GM19452 (cell line): Measurements from ENCODE around the gene UBR3.

Experiments used
- ATAC-seq: cut with Tn5 transposase; IDR thresholded peaks from one replicate; pipeline ENCODE4 v1.9.1; 2021; ENCODE audit not compliant: unreplicated experiment

UBR3 gene

DNA sequence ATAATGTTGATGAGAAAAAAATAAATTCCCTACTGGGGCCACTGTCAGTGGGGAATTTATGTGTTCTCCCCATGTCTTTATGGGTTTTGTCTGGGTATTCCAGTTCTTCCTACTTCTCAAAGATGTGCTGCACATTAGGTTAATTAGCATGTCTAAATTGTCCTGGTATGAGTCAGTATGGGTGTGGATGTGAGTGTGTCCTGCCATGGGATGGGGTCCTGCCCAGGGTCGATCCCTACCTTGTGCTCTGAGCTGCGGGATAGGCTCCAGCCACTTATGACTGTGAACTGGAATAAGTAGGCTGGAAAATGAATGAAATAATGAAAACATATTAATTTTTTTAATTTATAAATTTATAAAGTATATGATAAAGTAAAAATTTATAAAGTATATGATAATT lies 167.5 kb downstream of the UBR3 start:
- no peak for ATAC-seq

DNA sequence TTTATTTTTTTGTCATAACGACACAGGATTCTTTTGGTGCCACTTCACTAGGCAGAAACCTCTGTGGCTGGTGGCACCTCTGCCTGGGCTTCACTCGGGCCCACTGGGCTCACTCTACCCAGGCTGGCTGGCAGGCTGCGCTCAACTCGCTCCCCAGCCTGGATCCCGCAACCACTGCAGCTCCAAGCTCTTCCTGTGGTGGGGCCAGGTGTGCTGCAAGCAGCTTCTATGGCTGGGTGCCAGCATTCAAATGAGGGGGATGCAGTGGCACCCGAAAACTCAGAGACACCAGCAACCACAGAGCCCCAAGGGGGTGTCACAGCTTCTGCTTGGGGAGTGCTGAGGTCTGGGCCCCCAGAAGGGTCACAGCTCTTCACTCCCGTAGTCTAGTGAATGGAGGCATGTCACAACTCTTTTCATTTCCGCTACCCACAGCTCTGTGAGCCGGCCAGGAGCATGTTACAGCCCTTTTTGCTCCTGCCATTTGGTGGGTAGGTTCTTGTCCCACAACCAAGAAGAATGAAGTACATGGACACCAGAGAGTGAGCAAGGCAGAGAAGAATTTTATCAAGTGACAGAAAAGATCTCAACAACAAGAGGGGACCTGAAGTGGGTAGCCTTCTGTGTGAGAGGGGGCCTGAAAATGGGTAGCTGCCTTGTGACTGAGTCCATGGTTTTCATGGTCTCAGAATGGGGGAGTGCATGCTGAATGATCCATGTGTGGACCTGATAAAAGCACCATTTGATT lies 170.1 kb downstream of the UBR3 start:
- ATAC-seq: no peak

DNA sequence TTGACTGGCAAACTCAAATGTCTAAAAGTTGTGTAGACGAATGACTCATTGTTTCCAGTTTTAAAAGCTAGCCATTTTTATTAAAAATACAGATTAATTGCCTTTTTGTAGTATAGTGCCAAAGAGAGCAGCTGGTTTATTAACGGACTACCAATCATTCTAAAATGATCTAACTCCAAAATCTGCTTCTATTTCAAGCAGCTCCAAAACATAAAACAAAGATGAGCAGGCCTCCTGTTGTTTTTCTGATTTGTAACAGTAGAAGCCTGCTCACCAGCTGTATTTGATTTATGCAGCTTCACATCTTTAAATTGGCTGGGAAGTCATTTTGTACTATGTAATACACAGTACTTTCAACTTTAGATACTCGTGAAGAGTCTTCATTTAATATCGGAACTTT lies 171.8 kb downstream of the UBR3 start:
- no peak for ATAC-seq

DNA sequence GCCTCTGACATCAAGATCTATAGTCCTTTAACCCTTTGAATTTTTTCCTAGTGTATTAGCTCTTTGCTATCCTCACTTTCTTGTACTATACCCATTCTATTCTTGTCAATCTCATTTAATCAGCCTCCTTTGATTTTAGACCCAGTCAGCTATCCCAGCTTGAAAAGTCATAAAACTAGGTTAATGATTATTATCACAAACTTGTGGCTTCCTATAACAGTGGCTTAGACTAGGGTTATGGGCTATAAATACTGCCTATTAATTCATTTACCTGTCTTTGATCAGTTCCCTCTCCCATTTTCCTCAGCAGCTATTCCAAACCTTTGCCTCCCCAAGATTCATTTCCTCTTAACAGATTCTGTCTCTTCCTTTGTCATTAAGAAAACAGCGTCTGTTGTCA lies 174.8 kb downstream of the UBR3 start:
- ATAC-seq: no peak

DNA sequence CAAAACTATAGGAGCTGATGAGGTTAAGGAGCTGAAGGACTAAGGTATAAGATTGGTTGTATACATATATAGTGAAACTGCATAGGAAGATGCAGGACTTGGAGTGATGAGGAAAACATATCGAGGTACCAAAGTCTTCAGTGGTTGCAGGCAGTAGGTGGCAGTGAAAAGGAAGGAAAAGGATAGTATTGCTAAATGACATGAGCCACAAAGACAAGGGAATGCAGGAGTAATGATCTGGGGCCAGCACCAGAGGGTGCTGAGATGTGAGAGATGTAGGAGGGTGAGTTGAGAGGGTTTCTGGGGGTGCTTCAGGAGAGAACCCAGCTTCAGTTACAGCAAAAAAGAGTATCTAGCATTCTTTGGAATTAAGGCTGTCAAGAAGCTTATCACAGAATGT lies 178.4 kb downstream of the UBR3 start:
- ATAC-seq: no peak

DNA sequence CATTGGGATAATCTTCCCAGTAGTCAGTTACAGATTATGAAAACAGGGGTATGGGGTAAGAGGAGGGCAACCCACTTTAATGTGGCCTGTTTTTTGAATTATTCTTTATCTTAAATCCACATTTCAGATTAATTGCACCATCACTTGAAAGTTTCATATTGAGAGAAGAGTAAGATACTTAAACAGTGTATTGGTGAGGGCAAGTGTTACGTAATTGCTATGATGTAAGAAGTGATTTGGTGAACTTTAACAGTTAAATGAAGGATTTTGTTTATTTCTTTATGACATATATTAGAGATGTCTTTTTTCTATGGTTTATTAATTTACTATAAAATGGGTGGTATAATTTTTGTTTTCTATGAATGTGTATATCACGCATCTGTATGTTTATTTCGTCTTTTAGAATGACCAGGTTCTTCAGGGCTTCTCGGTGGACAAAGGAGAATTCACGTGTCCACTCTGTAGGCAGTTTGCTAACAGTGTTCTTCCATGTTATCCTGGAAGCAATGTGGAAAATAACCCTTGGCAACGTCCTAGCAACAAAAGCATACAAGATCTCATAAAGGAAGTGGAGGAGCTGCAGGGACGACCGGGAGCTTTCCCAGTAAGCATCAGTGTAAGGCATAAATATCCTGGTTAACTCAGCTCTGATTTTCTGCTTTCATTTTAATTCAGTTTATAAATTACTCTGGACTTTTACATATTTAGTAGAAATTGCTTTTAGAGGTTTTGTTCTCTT lies 179.5 kb downstream of the UBR3 start:
- ATAC-seq: no peak

DNA sequence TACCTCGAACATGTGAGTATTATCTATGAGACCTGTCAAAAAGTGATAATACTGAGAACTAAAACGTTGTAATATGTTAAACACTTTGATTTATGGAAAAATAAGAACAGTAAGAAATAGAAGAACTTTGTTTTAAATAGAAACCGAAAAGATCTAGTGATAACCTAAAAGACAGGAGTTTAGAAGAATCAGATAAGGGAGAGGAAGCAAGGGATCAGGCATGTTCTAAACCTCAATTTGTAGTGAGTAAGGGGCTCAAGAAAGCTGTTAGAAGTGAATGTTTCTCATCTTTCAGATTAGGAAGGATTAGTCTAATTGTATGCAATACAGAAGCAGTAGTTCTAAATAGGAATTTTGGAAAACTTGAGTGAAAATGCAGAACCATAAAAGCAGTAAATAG lies 182.0 kb downstream of the UBR3 start:
- no peak for ATAC-seq

DNA sequence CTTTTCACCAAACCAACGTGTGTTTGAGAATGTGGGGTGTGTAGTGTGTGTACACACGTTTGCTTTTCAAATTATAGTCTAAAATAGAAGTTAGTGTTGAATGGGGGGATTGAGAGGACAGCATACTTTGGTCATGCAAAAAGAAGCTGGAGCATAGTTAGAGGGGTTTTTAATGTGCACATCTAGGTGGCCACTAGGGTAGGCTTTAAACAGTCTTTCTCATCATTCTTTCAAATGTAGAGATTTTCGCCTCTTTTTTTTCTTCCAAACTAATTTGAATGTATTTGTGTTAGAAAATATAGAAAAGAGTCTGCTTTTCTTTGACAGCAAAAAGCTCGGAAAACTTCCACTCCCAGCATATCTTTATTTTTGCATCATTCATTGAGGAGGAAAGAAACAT lies 185.5 kb downstream of the UBR3 start:
- ATAC-seq: no peak

DNA sequence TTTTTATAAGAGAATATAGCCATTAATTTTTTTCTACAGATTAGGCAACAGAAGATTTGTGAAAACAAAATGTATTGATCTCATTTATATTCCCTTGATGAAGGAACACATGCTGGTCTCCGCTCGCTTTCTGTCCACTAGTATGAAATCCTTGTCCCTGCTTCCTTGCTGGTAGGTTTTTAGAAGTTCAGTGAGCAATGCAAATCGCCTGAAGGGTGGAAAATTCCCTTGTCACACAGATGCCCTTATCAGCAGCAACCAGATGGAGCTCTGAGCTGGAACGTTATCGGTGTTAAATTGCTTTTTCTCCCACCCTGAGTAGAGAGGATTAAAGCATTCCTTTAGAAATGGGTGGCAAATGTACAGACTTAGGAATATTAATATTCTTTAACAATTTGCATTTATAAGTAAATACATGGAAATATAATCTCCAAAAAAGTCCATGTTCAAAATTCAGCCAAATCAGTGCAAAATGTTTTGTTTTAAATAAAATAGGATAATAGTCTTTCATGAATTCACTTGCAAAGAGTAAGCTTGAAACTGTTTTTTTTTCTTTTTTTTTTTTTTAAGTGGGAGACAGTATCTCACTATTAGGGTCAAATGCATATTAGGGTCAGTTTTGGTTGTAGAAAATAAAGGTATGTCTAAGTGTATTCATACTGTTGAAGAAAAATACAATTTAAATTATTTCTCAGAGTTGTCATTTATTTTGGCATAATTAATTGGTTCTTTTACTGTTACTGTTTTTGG lies 186.7 kb downstream of the UBR3 start:
- ATAC-seq: no peak

DNA sequence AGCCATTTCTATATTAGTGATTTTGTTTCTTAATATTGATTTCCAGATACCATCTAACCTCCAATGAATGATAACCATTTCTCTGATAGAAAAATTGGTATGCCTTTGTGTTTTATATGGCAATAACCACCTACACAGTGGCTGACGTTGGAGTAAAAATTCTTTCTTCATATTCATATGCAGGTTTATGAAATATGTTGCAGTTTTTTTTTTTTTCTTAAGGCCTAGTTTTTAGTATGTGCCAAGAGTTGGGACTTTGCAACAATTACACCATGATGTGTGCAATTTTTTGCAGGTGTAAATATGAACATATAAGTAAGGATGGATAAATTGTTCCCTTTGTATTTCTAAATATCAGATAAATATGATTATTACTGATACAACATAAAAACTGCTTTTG lies 187.5 kb downstream of the UBR3 start:
- no peak for ATAC-seq

DNA sequence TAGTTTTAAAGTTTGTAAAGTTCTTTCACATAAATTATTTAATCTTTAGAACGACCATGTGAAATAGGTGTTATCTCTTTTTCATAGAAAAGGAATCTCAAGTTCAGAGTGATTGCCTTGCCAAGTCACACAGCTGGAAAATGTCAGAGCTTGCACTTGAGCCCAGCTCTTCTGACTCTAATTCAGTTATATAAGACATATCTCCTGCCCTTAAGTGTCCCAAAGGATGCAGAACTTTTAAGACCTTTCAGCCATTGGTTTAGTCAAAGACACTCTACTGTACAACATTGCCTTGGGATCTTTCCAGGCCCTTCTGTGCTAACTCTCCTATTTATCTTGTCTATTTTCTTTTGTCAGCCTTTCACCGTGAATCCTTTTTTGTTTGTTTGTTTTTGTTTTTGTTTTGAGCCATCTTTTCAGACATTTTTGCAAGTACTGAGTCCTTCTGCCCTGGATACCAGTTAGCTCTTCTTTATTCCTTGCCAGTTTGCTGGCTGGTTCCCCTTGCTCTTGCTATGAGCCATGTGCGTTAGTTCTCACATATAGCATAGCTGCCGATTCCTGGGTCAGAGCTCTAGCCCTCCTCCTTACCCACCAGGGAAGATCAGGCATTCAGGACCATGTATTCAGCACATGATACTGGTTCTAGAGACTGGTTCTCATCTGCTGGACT lies 190.7 kb downstream of the UBR3 start:
- no peak for ATAC-seq

DNA sequence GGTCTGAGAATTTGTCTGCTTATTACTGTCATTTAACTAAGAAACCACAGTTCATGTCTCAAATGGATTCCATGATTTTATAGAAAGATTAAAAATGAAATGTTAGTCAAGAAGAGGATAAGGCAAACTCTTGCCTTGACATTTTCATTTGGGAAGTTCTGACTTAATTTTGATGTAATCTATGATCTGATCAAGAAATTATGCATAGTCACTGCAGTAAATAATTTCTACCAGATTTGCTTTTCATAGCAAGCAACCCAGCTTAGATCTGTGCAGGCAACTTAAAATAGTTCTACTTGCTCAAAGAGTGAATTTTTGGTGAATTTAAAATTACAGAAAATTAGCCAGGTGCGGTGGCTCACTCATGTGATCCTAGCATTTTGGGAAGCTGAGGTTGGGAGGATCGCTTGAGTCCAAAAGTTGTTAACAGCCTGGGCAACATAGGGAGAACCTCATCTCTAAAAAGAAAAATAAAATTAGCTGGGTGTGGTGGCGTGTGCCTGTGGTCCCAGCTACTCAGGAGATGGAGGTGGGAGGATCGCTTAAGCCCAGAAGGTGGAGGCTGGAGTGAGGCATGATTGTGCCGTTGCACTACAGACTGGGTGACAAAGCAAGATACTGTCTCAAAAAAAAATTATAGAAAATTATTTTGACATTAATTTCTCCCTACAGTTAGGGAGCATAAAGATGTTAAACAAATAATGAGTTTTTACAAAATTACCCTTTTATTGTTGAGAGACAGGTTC lies 192.0 kb downstream of the UBR3 start:
- ATAC-seq: no peak

DNA sequence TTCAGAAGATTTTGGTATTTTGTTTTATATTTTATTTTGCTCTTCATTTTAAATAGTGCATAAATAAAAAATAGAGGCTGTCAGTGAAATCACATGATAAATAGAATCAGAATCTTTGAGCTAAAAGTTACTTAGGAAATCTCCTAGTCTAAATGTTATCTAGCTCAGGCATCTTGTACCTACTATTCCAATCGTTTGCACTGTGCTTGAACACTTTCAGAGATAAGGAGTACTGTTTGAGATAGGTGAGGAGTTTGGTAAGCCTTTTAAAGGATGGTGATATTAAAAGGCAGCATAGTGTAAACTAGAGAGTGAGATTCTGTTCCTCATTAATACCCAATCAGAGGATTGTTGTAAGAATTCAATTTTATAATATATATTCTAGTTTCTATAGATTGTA lies 193.5 kb downstream of the UBR3 start:
- no peak for ATAC-seq

DNA sequence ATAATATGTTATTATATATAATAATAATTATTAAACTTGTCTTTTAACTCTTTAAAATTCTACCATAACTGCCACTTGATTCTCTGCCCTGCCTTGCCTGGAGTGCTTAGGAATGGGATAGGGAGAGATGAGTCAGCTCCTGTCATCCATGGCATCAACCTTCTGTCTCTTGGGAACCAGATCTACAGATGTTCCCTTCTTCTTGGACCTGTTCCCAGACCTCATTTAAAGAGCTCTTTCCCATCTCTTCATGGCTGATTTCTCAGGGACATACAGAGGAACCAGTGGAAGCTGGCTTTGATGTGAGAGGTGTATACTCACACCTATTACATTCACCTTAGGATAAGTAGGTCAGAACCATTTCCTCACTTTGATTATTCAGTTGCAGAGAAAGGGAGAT lies 195.4 kb downstream of the UBR3 start:
- no peak for ATAC-seq

DNA sequence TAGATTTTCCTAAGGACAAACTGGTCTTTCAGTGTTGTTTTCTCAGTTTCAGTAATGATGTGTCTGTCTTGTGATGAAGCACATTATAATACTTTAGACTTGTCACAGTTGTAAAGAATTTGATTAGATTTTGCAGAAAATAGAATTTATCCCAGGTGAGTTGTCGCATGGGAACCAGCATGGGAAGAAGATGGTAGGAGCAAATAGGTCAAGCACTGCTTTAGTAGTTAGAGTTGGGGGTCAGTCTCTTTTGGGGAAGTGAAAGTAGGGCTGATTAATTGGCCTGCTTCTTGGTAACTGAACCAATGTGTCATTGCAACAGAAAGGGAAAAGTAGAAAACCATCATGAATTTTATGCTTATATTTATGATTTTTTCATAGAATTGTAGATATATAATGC lies 197.5 kb downstream of the UBR3 start:
- peak; percentile 72 for ATAC-seq

DNA sequence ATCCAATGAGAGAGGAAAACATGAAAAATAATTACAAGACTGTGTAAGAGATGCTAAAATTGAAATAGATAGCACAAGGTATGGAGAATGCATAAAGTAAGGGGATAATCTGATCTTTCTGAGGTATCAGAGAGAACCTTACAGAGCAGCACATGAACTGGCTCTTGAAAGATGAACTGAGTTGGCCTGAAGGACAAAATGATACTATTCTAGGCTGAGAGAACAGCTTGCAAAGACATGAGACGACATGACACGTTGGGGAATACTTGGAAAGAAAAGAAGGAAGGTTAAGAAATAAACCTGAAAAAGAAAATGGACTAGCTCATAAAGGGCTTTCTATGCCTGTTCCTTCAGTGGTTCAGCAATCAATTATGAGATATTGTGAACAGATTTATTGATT lies 198.0 kb downstream of the UBR3 start:
- no peak for ATAC-seq

DNA sequence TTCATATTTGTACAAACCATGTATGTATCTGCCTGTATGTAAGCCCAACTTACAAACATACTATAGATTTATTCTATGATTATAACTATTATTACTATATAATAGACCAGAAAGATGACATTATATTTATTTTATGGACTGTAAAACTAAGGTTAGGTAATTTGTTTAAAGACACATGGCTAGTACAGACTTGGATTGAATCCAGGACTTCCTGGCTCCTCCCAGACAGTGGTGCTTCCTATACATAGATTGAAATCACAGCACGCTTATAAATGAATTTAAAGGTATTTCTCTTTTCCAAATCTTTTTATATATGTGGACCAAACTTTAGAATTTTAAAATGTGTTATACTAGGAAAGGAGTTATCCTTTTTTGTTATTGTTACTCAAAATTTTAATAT lies 199.1 kb downstream of the UBR3 start:
- no peak for ATAC-seq

DNA sequence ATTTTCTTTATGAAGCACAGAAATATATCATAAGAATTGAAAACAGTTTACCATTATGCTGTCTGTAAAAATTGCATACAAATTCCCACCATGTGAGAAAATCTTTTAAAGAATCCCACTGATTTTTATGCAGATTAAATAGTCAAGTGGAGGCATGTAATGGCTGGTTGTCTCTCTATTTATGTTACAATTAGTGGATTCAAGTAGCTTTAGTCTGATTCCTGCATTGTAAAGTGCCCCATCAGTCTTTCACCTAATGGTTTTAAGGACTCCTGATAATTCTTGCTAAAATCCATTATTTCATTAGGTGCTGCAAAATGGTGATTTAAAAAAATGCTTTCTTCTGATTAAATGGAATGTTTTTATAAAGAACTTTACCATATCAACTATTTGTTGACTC lies 202.3 kb downstream of the UBR3 start:
- ATAC-seq: no peak

DNA sequence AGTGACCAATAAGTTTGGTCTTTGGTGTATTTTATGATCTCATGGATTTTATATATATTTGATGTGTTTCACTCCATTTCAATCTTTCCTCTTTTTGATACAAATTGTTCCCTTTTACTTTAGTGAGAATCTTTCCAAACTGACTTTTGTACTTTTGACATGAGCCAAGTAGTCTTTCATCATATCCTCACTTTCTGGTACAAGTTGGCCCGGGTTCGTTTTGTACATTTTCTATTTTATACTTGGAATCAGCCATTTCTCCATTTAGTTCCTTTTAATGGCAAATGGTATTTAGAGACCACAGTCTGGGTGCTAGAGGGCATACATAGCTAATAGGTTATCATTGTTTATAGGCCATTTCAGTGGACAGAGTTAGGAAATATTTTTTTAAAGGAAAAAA lies 202.8 kb downstream of the UBR3 start:
- ATAC-seq: no peak

DNA sequence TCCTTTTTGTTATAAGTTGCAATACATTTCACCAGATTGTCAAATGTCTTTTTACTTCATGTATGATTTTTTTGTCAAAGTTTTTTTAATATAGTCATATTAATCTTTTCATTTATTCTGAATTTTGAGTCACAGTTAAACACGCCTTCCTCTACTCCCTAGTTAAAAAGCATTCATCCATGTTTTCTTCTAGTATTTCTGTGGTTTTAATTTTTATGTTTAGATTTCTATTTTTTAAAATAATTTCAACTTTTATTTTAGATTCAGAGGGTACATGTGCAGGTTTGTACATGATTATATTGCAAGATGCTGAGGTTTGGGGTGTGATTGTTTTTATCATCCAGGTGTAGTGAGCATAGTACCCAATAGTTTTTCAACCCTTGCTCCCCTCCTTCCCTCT lies 204.0 kb downstream of the UBR3 start:
- no peak for ATAC-seq

DNA sequence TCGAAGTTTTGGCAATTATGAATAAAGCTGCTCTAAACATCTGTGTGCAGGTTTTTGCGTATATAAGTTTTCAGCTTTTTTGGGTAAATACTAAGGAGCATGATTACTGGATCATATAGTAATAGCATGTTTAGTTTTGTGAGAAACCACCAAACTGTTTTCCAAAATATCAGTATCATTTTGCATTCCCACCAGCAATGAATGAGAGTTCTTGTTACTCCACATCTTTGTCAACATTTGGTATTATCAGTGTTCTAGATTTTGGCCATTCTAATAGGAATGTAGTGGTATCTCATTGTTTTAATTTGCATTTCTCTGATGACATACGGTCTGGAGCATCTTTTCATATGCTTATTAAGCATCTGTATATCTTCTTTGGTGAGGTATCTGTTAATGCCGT lies 207.3 kb downstream of the UBR3 start:
- ATAC-seq: no peak
